Left ventricle myocardium superior (tissue), 1 donor: ENCODE measurements around the gene CSPG4. TPM values are rescaled to one million over a fixed set of nuclear protein-coding genes. Genes with fewer than 3 reads are reported as not detected.
"Not testable (repeated sequence)": the region's sequence is repeated elsewhere in the genome, so short reads cannot be mapped to it uniquely, and the experiment has no call there.

Experiments
- ATAC-seq: fragments of 200-7000 bp; cut with Tn5 transposase; one replicate; pipeline ENCODE4 v1.9.1; 2020; ENCODE audit warnings: mild to moderate bottlenecking, moderate library complexity
- DNase-seq: peaks from one replicate; pipeline ENCODE4 v3.0.0-alpha.2; 2020
- intact Hi-C: fragments of 100-400 bp; cut with micrococcal nuclease; formaldehyde crosslinking; loops from one replicate; pipeline ENCODE4 v1.11.0; 2022
- long read RNA-seq: library from polyadenylated mRNA; unstranded; transcript quantifications from one replicate; pipeline ENCODE4 v2.0.0, GENCODE V29; 2021
- total RNA-seq: library from RNA; stranded (reverse); fragmentation: NEBNext Ultra II Directional; extraction: Animal tissue kit (Norgen Biotek cat#: 25700); gene quantifications from one replicate; pipeline ENCODE4 v1.2.1, GENCODE V29; 2021
- donor health status: DM: no; HTN: yes; CAD: no; lungs with severe emphysema.

Gene CSPG4
- 5.2 TPM for total RNA-seq
- long read RNA-seq, partial matches to known transcripts: 2 of 9 reads
- long read RNA-seq, other reads (novel, unspliced or antisense): 7 of 9 reads

DNA sequence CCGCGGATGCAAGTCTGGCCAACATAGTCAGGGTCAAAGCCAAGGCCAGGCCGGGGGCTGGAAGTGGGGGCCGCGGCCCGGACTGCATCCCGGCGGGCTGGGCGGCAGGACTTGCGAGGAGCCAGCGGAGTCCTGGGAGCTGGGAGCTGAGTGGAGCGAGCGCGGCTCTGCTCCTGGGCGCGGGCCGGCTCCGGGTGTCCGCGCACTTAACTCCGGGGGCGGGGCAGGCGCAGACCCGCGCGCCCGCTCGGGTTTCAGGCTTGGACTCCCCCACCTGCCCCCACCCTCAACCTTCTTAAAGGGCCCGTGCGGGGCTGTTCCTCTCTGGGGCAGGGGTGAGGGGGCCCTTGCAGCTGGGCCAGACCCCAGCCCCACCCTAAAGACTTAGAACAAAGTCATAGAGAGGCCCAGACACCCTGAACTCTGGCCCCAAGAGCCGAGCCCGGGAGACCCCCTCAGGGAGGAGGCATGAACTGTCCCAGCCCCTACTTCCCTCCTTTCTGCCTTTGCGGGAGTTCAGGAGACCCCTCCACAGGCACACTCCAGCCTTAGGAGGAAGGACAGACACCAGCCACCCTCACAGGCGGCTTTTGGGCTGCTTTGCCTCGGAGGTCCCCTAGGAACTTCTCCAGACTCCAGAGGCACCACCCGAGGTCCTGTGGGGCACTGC is at the start of gene CSPG4:
CSPG4 (minus strand) TSS at position 181 of the 670 bp plus-strand sequence; CDS start at position 88, 93 bp downstream.
- DNase-seq (peak; percentile 85), ATAC-seq (peak; percentile 80)
- intact Hi-C loops: no loop called here

DNA sequence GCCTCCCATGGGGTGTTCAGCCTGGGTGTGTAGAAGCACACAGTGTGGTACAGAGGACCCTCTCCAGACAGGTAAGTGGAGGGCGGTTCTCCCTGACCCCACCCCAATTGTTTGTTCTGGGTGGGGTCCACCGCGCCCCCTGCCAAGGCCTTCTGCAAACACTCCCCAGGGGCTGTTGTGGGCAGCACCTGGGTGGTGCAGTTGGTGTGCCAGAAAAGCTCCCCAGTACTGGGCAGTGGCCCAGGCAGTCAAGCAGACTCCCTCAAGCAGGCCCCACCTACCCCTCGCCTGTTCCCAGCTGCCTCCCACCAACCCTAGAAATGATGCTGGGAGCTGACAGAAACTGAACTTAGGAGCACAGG is 49.7 kb upstream of the CSPG4 start:
- ATAC-seq, intact Hi-C loops, DNase-seq: not testable (repeated sequence)

DNA sequence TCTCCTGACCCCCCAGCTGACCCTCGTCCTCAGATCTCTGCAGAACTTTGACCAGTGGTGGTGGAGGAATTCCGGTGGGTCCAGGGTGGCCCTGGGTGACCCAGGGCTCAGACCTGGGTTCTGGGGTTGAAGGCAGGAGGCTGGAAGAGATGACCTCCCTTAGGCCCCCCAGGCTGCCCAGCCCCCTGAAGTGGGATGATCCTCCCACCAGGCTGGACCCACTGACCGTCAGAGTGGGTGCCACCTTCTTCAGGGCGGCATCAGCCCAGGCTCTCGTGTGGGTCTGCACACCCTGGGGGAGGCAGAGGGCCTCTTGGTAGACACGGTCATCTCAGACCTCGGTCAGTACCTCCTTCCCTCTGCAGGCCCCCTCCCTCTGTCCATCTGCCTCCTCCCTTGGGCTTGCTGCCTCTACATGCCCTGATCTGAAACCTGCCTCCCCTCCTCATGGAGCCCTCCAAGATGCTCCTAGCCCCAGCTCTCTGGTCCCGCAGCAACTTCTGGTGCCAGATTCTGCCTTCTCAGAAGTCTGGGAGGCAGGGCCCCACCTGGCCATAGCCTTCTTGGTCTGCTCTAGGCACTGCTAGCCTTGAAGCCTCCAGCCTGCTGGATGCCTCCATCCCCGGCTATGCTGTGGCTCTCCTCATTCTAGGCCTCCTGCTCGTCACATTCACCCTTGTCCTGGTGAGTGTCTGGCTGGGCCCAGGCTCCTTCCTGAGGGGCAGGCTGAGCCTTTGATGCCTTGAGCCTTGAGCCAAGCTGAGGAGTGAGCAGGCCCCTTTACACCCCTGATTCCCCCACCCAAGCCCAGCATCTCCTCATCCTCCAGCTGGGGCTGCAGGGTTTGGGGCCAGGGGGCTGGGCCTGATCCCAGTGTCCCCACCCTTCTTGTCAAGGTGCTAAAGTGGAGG is 49.1 kb upstream of the CSPG4 start:
- intact Hi-C loops: no loop called here
- ATAC-seq: no peak
- DNase-seq: no peak

DNA sequence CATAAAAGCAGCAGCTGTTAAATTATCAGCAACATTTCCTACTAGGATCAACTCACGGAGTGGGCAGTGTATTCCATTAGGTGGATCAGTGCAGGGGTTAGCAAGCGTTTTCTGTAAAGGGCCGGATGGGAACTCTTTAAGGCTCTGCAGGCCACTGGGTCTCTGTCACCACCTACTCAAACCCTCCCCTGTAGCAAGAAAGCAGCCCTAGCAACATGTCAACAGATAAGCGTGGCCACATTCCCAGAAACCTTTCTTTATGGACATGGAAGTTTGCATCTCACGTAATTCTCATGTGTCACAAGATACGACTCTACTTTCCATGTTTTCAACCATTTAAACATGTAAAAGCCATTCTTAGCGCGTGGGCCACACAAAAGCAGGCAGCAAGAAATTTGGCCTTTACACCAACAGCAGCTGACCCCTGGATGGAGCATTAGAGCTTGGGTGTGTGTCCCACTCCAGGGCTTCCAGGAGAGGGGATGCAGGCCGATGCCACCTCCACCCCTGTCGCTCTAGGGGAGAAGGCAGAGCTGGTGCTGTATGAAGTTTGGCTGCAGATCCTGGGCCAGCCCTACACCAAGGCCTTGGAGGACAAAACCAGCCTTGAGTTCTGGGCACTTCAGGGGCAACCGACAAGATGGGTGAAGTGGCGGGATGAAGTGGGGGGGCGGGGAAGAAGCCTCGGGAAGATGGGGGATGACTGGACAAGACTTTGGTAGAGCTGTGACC is 48.2 kb upstream of the CSPG4 start:
- ATAC-seq: peak; percentile 49
- DNase-seq: no peak
- intact Hi-C loops: no loop called here

DNA sequence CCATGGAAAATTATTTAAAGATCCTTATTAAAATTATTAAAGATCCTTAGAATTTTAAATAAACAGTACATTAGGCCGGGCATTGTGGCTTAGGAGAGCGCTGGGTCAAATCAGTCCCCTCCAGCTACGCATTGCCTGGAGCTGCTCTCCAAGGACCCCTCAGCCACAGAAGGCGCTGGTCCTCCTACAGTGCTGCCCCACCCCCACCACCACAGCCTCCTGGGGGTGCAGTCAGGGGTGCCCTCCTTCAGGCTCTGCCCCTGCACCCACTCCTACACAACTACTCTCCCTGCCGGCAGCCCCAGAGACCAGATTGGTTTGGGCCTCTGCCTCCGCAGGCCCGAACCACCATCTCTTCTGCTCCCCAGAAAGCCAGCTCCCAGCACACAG is 47.5 kb upstream of the CSPG4 start:
- intact Hi-C loops, DNase-seq, ATAC-seq: not testable (repeated sequence)

DNA sequence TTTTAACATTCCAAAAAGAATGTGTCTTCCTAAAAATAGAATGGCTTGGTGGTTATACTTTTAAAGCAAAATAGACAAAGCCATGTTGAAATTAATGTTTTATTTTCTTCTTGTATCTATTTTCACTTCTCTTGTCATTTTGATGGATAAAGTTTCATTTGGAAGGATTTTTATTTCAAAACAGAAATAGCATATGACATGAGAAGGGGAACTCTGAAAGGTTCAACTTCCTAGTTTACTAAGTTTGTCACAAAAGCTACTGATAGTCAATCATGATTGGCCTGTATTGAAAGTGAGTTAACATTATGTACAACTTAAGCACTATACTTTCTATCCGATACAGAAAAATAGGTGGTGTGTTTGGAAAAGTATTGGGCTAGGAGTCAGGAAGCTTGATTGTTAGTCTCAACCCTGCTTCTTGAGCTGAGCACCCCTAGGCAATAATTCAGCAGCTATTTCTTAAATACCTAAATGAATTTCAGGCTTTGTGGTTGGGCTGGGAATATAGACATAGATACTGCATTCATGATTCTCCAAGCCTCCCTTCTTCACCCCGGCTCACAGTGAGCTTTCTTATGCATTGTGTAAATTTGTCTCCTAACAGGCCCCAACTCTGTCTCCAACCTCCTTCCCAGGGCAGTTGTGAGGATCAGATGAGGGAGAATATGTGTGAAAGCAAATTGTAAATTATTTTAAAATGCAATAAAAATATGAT is 46.9 kb upstream of the CSPG4 start:
- intact Hi-C loops: no loop called here
- ATAC-seq: no peak
- DNase-seq: no peak

GRCh38 chr15:75758071-75758872 is 45.6 kb upstream of the CSPG4 start:
- intact Hi-C loops: no loop called here
- peak; percentile 92 for DNase-seq
- peak; percentile 96 for ATAC-seq

DNA sequence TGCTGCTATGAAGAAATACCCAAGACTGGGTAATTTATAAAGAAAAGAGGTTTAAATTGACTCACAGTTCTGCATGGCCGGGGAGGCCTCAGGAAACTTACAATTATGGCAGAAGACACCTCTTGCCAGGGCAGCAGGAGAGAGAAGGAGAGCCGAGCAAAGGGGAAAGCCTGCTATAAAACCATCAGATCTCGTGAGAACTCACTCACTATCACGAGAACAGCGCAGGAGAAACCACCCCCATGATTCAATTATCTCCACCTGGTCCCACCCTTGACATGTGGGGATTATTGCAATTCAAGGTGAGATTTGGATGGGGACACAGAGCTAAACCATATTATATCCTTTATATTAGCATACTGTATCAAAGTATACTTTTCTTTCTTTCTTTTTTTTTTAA is 42.2 kb upstream of the CSPG4 start:
- ATAC-seq, intact Hi-C loops, DNase-seq: not testable (repeated sequence)

DNA sequence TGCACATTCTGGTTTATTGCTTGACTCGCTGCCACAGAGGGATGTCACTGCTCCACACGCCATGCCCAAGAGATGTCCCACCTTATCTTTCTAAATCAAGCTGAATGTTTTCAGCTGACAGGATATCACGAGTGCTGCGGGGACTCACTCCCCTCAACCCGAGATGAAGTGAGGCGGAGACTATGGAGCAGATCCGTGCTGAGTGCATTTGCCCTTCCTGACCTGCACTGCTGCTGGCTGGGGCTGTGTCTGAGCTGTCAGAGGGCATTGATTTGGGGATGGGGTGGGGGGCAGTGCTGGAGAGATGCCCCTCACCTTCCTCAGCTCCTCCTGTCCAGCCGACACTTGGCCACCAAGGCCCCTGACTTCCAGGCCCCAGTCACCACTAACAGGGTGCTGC is 40.5 kb upstream of the CSPG4 start:
- intact Hi-C loops: no loop called here
- no peak for DNase-seq
- no peak for ATAC-seq

DNA sequence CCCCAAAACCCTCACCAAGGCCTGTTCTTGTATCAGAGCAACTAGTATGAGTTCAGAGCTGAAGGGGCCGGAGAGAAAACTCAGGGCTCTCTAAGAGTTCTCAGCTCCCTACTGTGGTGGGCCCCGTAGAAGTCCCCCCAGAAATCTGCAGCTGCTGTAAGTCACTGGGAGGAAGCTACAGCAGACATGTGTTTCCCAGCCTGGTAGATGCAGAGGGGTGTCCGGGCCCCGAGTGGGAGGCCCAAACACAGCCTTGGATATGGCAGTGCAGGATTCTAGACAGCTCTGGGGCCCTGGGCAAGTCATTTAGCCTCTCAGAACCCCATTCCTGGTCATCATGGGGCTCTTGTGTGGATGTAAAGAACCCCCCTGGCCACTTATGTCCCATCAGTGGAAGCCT is 39.2 kb upstream of the CSPG4 start:
- no peak for DNase-seq
- intact Hi-C loops: no loop called here
- no peak for ATAC-seq

DNA sequence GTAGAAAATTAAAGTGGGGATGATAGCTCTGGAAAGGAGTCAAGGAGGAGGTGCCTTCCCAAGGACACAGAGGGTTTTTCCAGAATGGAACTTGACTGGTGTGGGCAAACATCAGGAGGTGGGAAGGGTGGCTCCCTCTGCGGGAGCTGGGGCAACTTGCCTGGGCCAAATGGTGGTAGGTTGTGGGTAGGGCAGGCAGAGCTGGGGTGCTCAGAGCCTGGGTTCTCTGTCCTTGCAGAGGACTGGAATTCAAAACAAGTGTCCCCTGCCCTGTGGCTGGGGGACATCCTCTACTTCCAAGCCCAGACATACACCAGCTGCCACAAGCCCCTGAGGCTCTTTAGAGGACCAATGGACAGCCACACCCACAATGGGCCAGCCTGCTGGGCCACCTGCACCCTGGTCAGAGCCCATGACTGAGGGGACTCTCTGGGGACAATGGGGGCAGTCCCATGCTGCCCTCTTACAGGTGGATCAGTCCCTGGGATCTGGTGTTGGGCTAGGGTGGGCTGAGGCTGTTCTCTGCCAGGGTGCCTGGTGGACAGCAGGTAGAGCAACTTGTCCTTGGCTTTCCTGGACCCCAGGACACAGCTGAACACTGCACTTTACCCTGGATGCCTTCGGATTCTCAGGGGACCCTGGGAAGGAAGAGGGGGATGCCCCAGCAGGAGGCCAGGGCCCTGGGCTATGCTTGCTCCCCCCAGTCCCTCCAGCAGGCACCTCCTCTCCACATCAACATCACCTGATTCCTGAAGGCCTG is 38.6 kb upstream of the CSPG4 start:
- ATAC-seq (no peak), DNase-seq (no peak)
- intact Hi-C loops: no loop called here

DNA sequence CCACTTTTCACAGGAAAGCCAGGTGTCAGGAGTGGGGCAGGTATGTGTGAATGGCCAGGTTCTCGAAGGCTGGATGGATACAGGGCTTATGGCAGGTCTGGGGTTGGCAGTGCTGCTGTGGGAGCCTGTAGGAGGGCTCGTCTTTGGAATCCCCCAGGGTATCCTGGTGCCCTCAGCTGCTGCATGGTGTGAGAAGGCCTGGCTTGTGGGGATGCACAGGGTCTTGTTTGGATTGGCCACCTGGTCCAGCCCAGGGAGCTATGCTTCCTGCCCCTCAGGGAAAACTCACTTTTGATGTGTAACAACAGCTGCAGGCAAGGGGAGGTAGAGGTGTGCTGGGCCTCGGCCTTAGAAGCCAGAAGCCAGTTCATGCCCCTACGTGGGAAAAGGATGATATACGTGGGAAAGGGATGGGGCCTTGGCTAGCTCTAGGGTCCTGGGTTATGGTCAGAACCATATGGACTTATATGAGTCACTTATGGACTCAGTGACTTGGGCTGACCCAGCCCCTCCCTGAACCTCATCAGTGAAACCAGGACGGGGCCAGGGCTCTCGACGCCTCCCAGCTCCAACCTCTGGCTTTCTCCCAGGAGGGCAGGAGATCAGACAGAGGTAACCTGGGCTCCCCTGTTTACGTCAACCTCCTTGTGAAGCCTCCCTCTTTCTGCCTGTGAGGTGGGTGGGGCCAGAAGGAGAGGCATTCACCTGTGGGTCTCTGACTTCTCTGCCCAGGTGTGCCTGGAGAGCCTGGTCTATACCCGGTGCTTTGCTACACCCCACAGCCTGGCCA is 37.8 kb upstream of the CSPG4 start:
- no peak for ATAC-seq
- DNase-seq: no peak
- intact Hi-C loops: no loop called here

DNA sequence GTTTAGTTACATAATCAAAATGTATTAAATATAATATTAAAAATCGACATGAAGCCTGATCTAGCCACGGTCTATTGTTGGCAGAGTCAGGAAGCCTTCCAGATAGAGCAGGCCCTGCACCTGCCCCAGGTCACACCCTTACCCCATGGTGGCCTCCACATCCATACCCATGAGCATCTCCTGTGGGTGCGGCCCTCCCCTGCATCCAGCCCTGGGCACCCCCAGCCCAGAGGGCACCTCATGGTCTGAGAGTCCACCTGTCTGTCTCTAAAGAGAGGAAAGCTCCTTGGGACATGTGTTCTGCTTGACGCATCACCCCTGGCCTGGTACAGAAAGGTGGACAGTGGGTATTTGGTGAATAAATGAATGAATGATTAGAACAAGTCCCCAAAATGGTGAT is 37.2 kb upstream of the CSPG4 start:
- intact Hi-C loops: no loop called here
- DNase-seq (no peak), ATAC-seq (no peak)

- DNase-seq, ATAC-seq, intact Hi-C loops: not testable (repeated sequence)
Measured at GRCh38 chr15:75748882-75749281, 36.2 kb upstream of the CSPG4 start.

- intact Hi-C loops, ATAC-seq, DNase-seq: not testable (repeated sequence)
Measured at GRCh38 chr15:75747121-75747520, 34.5 kb upstream of the CSPG4 start.

- intact Hi-C loops: no loop called here
- ATAC-seq: no peak
Measured at GRCh38 chr15:75745305-75745704, 32.7 kb upstream of the CSPG4 start.

DNA sequence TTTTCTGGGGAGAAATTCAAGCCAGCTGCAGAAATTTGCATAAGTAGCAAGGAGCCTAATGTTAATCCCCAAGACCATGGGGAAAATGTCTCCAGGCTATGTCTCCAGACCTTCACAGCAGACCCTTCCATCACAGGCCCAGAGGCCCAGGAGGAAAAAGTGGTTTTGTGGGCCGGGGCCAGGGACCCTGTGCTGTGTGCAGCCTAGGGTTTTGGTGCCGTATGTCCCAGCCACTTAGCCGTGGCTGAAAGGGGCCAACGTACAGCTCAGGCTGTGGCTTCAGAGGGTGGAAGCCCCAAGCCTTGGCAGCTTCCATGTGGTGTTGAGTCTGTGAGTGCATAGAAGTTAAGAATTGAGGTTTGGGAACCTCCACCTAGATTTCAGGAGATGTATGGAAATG is 29.7 kb upstream of the CSPG4 start:
- peak; percentile 5 for DNase-seq
- ATAC-seq, intact Hi-C loops: not testable (repeated sequence)

More at GRCh38 chr15:75745305-75745704, 32.7 kb upstream of the CSPG4 start:
- DNase-seq: no peak
